ENCODE results near the gene DPP10.

The DPP10 gene

GRCh38 chr2:114729026-114729425, 286.6 kb downstream of the DPP10 start:
- no CpG with 5 or more reads among the region's 5 CpGs for WGBS (ENCODE audit: extremely low coverage, insufficient coverage, insufficient read length)

GRCh38 chr2:114735126-114735525, 292.7 kb downstream of the DPP10 start:
- Histone ChIP-seq H3K23ac (ENCODE audit: low read length) (no peak overlapping the region), H2BK12ac (ENCODE audit: low read length) (no peak overlapping the region), H3K27me3 (ENCODE audit: insufficient read depth, low read length) (no peaks in the 10 kb centered on the region), H3K9me3 (ENCODE audit: insufficient read depth, low read depth, low read length) (no peaks in the 10 kb centered on the region), H3K4me2 (ENCODE audit: low read length) (no peak overlapping the region), H3K79me1 (ENCODE audit: low read length) (no peaks in the 10 kb centered on the region), H2AFZ (ENCODE audit: insufficient read depth, low read length, poor library complexity) (no peak overlapping the region), H3K4me3 (ENCODE audit: low read depth, low read length) (no peak overlapping the region), H3K27ac (ENCODE audit: low read depth, low read length) (no peak overlapping the region), H3K4ac (ENCODE audit: low read depth, low read length) (no peak overlapping the region), H2BK120ac (ENCODE audit: insufficient read depth, low read length, poor library complexity) (no peak overlapping the region), H2BK5ac (ENCODE audit: low read depth, low read length, poor library complexity) (no peak overlapping the region), H4K91ac (ENCODE audit: low read depth, low read length) (no peak overlapping the region), H3K36me3 (ENCODE audit: control insufficient read depth in 1 of 2, insufficient read depth in 2 of 2, low read length in 2 of 2) (no peaks in the 10 kb centered on the region), H2AK5ac (ENCODE audit: low read length) (no peak overlapping the region), H4K8ac (ENCODE audit: low read depth, low read length) (no peak overlapping the region), H4K12ac (ENCODE audit: low read depth, low read length) (no peak overlapping the region), H3K9ac (ENCODE audit: low read length) (no peak overlapping the region), H3K18ac (ENCODE audit: low read length) (no peak overlapping the region), H3K4me1 (ENCODE audit: control insufficient read depth in 1 of 2, insufficient read depth in 2 of 2, low read length in 2 of 2) (no peaks in the 10 kb centered on the region), H3K79me2 (ENCODE audit: control insufficient read depth, insufficient read depth, low read length, poor library complexity) (no peaks in the 10 kb centered on the region), H3K14ac (ENCODE audit: low read length) (no peak overlapping the region)
- no CpG with 5 or more reads among the region's 3 CpGs for WGBS (ENCODE audit: extremely low coverage, insufficient coverage, insufficient read length)
- DNase-seq: no peak

More at GRCh38 chr2:114729026-114729425, 286.6 kb downstream of the DPP10 start:
- H4K91ac ChIP-seq (ENCODE audit: low read depth, low read length): no peak overlapping the region
- H2BK5ac ChIP-seq (ENCODE audit: low read depth, low read length, poor library complexity): no peak overlapping the region
- H3K4me2 ChIP-seq (ENCODE audit: low read length): no peak overlapping the region
- no peak overlapping the region for H2BK12ac ChIP-seq (ENCODE audit: low read length)
- H3K4me1 ChIP-seq (ENCODE audit: control insufficient read depth in 1 of 2, insufficient read depth in 2 of 2, low read length in 2 of 2): no peaks in the 10 kb centered on the region
- no peak overlapping the region for H4K8ac ChIP-seq (ENCODE audit: low read depth, low read length)
- no peak overlapping the region for H3K9ac ChIP-seq (ENCODE audit: low read length)
- no peaks in the 10 kb centered on the region for H3K79me1 ChIP-seq (ENCODE audit: low read length)
- H2AFZ ChIP-seq (ENCODE audit: insufficient read depth, low read length, poor library complexity): no peak overlapping the region
- no peak overlapping the region for H2BK120ac ChIP-seq (ENCODE audit: insufficient read depth, low read length, poor library complexity)
- no peaks in the 10 kb centered on the region for H3K27me3 ChIP-seq (ENCODE audit: insufficient read depth, low read length)
- no peak overlapping the region for H4K12ac ChIP-seq (ENCODE audit: low read depth, low read length)
- H3K4ac ChIP-seq (ENCODE audit: low read depth, low read length): no peak overlapping the region
- no peak overlapping the region for H2AK5ac ChIP-seq (ENCODE audit: low read length)
- no peak overlapping the region for H3K27ac ChIP-seq (ENCODE audit: low read depth, low read length)
- no peak overlapping the region for H3K23ac ChIP-seq (ENCODE audit: low read length)
- no peak overlapping the region for H3K14ac ChIP-seq (ENCODE audit: low read length)
- H3K18ac ChIP-seq (ENCODE audit: low read length): no peak overlapping the region
- H3K79me2 ChIP-seq (ENCODE audit: control insufficient read depth, insufficient read depth, low read length, poor library complexity): no peaks in the 10 kb centered on the region
- H3K9me3 ChIP-seq (ENCODE audit: insufficient read depth, low read depth, low read length): no peaks in the 10 kb centered on the region
- H3K4me3 ChIP-seq (ENCODE audit: low read depth, low read length): no peak overlapping the region
- H3K36me3 ChIP-seq (ENCODE audit: control insufficient read depth in 1 of 2, insufficient read depth in 2 of 2, low read length in 2 of 2): no peaks in the 10 kb centered on the region
- peak in 1 of 2 donors; percentile 2 for DNase-seq

- H3K4me2 ChIP-seq (ENCODE audit: low read length): no peak overlapping the region
Observed at GRCh38 chr2:114742245-114742644, 299.8 kb downstream of the DPP10 start.

GRCh38 chr2:114745700-114746099, 303.3 kb downstream of the DPP10 start:
- H2AK5ac ChIP-seq (ENCODE audit: low read length): no peak overlapping the region
- no peak overlapping the region for H2BK120ac ChIP-seq (ENCODE audit: insufficient read depth, low read length, poor library complexity)

More at GRCh38 chr2:114742245-114742644, 299.8 kb downstream of the DPP10 start:
- H3K27ac ChIP-seq (ENCODE audit: low read depth, low read length): no peak overlapping the region
- no peak overlapping the region for H3K18ac ChIP-seq (ENCODE audit: low read length)
- H2BK5ac ChIP-seq (ENCODE audit: low read depth, low read length, poor library complexity): no peak overlapping the region
- no peak overlapping the region for H4K8ac ChIP-seq (ENCODE audit: low read depth, low read length)
- H4K91ac ChIP-seq (ENCODE audit: low read depth, low read length): no peak overlapping the region
- no peak for DNase-seq
- H2BK120ac ChIP-seq (ENCODE audit: insufficient read depth, low read length, poor library complexity): no peak overlapping the region
- no peak overlapping the region for H2AK5ac ChIP-seq (ENCODE audit: low read length)
- no peak overlapping the region for H2AFZ ChIP-seq (ENCODE audit: insufficient read depth, low read length, poor library complexity)
- no peaks in the 10 kb centered on the region for H3K79me2 ChIP-seq (ENCODE audit: control insufficient read depth, insufficient read depth, low read length, poor library complexity)
- no peaks in the 10 kb centered on the region for H3K27me3 ChIP-seq (ENCODE audit: insufficient read depth, low read length)
- H3K14ac ChIP-seq (ENCODE audit: low read length): no peak overlapping the region
- H3K4me1 ChIP-seq (ENCODE audit: control insufficient read depth in 1 of 2, insufficient read depth in 2 of 2, low read length in 2 of 2): no peaks in the 10 kb centered on the region
- H3K23ac ChIP-seq (ENCODE audit: low read length): no peak overlapping the region
- no peaks in the 10 kb centered on the region for H3K9me3 ChIP-seq (ENCODE audit: insufficient read depth, low read depth, low read length)
- no CpG with 5 or more reads among the region's 1 CpG for WGBS (ENCODE audit: extremely low coverage, insufficient coverage, insufficient read length)
- H4K12ac ChIP-seq (ENCODE audit: low read depth, low read length): no peak overlapping the region
- H3K4ac ChIP-seq (ENCODE audit: low read depth, low read length): no peak overlapping the region
- no peak overlapping the region for H2BK12ac ChIP-seq (ENCODE audit: low read length)
- no peaks in the 10 kb centered on the region for H3K79me1 ChIP-seq (ENCODE audit: low read length)
- H3K9ac ChIP-seq (ENCODE audit: low read length): no peak overlapping the region
- H3K4me3 ChIP-seq (ENCODE audit: low read depth, low read length): no peak overlapping the region
- no peaks in the 10 kb centered on the region for H3K36me3 ChIP-seq (ENCODE audit: control insufficient read depth in 1 of 2, insufficient read depth in 2 of 2, low read length in 2 of 2)

More at GRCh38 chr2:114745700-114746099, 303.3 kb downstream of the DPP10 start:
- Histone ChIP-seq H2BK5ac (ENCODE audit: low read depth, low read length, poor library complexity) (no peak overlapping the region), H3K14ac (ENCODE audit: low read length) (no peak overlapping the region), H3K23ac (ENCODE audit: low read length) (no peak overlapping the region), H3K27me3 (ENCODE audit: insufficient read depth, low read length) (no peaks in the 10 kb centered on the region), H3K4ac (ENCODE audit: low read depth, low read length) (no peak overlapping the region), H3K4me1 (ENCODE audit: control insufficient read depth in 1 of 2, insufficient read depth in 2 of 2, low read length in 2 of 2) (no peaks in the 10 kb centered on the region), H3K36me3 (ENCODE audit: control insufficient read depth in 1 of 2, insufficient read depth in 2 of 2, low read length in 2 of 2) (no peaks in the 10 kb centered on the region), H3K4me2 (ENCODE audit: low read length) (no peak overlapping the region), H4K91ac (ENCODE audit: low read depth, low read length) (no peak overlapping the region), H3K18ac (ENCODE audit: low read length) (no peak overlapping the region), H3K27ac (ENCODE audit: low read depth, low read length) (no peak overlapping the region), H2AFZ (ENCODE audit: insufficient read depth, low read length, poor library complexity) (no peak overlapping the region), H4K8ac (ENCODE audit: low read depth, low read length) (no peak overlapping the region), H2BK12ac (ENCODE audit: low read length) (no peak overlapping the region), H4K12ac (ENCODE audit: low read depth, low read length) (no peak overlapping the region), H3K4me3 (ENCODE audit: low read depth, low read length) (no peak overlapping the region), H3K79me1 (ENCODE audit: low read length) (no peaks in the 10 kb centered on the region), H3K79me2 (ENCODE audit: control insufficient read depth, insufficient read depth, low read length, poor library complexity) (no peaks in the 10 kb centered on the region), H3K9me3 (ENCODE audit: insufficient read depth, low read depth, low read length) (no peaks in the 10 kb centered on the region), H3K9ac (ENCODE audit: low read length) (no peak overlapping the region)
- WGBS (ENCODE audit: extremely low coverage, insufficient coverage, insufficient read length): no CpG with 5 or more reads among the region's 2 CpGs
- no peak for DNase-seq
